Measurements from ENCODE around the gene BLTP3A.

Gene BLTP3A

DNA sequence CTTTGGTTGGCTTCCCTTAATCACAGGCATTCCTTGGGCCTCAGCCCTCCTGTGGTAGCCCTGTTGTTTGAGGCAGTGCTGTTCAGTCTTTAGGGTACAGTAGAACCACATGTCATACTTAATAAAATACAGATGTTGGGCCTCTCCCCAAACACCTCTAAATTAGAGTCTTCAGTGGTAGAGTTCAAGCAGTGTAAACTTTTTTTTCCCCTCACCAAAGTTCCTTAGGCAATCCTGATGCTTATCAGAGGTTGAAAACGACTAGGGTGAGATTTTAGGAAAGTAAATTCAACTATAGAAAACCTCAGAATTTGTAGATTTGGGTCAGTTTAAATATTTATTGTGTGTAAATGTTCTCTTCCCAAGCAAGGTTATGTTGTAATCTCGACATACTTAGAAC is 44.6 kb downstream of the BLTP3A start:
- DNase-seq = no peak

DNA sequence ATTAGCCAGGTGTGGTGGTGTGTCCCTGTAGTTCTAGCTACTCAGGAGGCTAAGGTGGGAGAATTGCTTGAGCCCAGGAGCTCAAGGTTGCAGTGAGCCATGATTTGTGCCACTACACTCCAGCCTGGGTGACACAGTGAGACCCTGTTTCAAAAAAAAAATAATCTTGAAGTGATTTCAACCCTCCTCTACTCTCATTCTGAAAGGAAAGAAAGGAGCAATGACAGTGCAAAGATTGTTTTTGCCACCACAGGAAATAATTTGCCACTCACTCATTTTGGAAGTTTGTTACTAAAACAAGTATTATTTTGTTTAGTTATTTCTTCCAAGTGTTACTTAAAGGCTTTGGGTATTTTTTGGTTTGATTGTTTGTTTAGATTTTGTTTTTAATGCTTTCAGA is 45.6 kb downstream of the BLTP3A start:
- DNase-seq = no peak

DNA sequence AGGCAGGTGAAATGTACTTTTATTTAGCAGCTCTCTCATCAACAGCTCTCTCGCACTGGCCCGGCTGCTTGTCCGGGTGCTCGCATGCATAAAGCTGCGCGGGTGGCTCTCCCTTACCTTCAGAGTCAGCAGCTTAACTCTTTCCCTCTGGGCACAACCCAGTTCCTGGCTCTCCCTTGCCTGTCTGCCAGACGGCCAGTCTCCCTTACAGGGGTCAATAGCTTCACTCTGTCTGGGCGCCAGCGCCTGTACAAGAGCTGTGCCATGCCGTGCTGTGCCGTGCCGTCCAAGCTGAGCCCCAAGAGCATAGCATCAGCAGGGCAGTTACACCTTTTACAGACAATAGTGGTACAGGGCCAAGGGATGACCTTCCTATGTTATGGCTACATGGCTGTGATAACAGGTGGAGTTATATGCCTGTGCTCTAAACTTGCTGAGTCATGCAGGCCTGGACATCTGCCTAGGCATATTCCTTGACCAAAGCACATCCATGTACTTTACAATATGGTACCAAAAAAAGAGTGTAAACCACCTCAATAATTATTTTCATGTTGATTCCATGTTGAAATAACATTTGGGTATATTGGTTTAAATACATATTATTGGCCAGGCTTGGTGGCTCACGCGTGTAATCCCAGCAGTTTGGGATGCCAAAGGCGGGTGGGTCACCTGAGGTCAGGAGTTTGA is 47.9 kb downstream of the BLTP3A start:
- no peak for DNase-seq
